Measurements from ENCODE around the gene MBD3. TPM values are rescaled to one million over a fixed set of nuclear protein-coding genes. Genes with fewer than 3 reads are reported as not detected.

MBD3 gene
- total RNA-seq, 1 experiment from 2014 or later: 128 TPM

DNA sequence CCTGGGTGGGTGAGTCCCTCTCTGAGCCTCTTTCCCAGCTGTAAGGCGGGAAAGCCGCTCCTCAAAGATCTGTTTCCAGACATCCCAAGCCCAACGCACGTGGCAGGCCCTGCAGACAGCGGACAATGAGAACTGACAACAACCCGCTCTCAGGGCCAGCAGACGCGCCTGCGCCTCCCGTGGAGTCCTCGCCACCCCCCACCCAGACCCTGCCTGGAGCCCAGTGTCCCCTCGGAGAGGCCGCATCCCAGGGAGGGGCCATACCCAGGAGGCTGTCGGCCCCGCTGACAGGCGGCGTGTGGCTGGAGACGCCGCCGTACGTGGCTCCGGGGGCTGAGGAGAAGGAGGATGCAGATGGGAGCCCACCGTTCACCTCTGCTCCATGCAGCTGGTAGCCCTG is 28.9 kb upstream of the MBD3 start:
- no peak overlapping the region for H3K56ac ChIP-seq (ENCODE audit: insufficient read length, low read depth, low read length)

More for the DNA sequence above, 28.9 kb upstream of the MBD3 start:
- Histone ChIP-seq H3K27me3 (ENCODE audit: insufficient read depth, low read length) (no peaks in the 10 kb centered on the region), H2BK5ac (ENCODE audit: insufficient read length, low read length) (no peak overlapping the region), H3K79me1 (ENCODE audit: insufficient read depth, low read depth, low read length, poor library complexity, severe bottlenecking) (peaks cover 4% of the 10 kb centered on the region), H2AFZ (ENCODE audit: low read length) (no peak overlapping the region), H3K23ac (ENCODE audit: insufficient read length, low read depth, low read length) (no peak overlapping the region), H2AK5ac (ENCODE audit: insufficient read length, low read length) (no peak overlapping the region), H3K79me2 (ENCODE audit: insufficient read depth, low read length) (no peaks in the 10 kb centered on the region), H3K27ac (ENCODE audit: insufficient read length, low read depth, low read length) (no peak overlapping the region), H2BK15ac (ENCODE audit: low read depth, low read length) (no peak overlapping the region), H3K14ac (ENCODE audit: insufficient read depth, low read length) (no peak overlapping the region), H4K5ac (ENCODE audit: insufficient read length, low read depth, low read length) (no peak overlapping the region), H4K91ac (ENCODE audit: insufficient read length, low read depth, low read length) (no peak overlapping the region), H3K4me1 (ENCODE audit: insufficient read depth, low read length) (no peaks in the 10 kb centered on the region), H3K18ac (ENCODE audit: insufficient read length, low read depth, low read length) (no peak overlapping the region), H4K20me1 (ENCODE audit: control insufficient read depth, insufficient read depth, insufficient read length) (no peaks in the 10 kb centered on the region), H3K9ac (ENCODE audit: extremely low read depth, insufficient read length, low read length) (no peak overlapping the region), H4K8ac (replicated peaks; ENCODE audit: insufficient read length, low read depth, low read length) (no peak overlapping the region), H2BK12ac (ENCODE audit: insufficient read length, low read depth, low read length) (no peak overlapping the region), H3K4ac (ENCODE audit: low read depth, low read length) (no peak overlapping the region), H3K4me2 (ENCODE audit: insufficient read depth, insufficient read length, low read length) (no peak overlapping the region), H3K23me2 (ENCODE audit: insufficient read length, low read depth, low read length, poor library complexity, severe bottlenecking) (no peaks in the 10 kb centered on the region), H2BK20ac (ENCODE audit: low read depth, low read length, poor library complexity, severe bottlenecking) (no peak overlapping the region), H3K9me3 (ENCODE audit: control insufficient read depth, low read depth, low read length) (no peaks in the 10 kb centered on the region), H2BK120ac (ENCODE audit: low read depth, low read length, poor library complexity, severe bottlenecking) (no peak overlapping the region), H3T11ph (ENCODE audit: low read length) (no peak overlapping the region)
- no peak overlapping the region for H3K4me3 Mint-ChIP-seq
- no CpG with 5 or more reads among the region's 23 CpGs for WGBS (ENCODE audit: extremely low coverage, insufficient read length, low lambda C conversion rate)
- peaks cover 5 to 19% of the 10 kb centered on the region in 2 experiments for H3K4me1 Mint-ChIP-seq
- peaks cover 33 to 69% (median 69%) of the 10 kb centered on the region in 3 experiments; a peak in 6 of 7 replicates for H3K36me3 Mint-ChIP-seq (ENCODE audit: insufficient read depth in 1 of 3, low read depth in 3 of 3)
- DNase-seq: no peak
- H3K9me3 Mint-ChIP-seq: no peaks in the 10 kb centered on the region
- no peak overlapping the region for H3K27ac Mint-ChIP-seq
- TF ChIP-seq, protein P1, sequence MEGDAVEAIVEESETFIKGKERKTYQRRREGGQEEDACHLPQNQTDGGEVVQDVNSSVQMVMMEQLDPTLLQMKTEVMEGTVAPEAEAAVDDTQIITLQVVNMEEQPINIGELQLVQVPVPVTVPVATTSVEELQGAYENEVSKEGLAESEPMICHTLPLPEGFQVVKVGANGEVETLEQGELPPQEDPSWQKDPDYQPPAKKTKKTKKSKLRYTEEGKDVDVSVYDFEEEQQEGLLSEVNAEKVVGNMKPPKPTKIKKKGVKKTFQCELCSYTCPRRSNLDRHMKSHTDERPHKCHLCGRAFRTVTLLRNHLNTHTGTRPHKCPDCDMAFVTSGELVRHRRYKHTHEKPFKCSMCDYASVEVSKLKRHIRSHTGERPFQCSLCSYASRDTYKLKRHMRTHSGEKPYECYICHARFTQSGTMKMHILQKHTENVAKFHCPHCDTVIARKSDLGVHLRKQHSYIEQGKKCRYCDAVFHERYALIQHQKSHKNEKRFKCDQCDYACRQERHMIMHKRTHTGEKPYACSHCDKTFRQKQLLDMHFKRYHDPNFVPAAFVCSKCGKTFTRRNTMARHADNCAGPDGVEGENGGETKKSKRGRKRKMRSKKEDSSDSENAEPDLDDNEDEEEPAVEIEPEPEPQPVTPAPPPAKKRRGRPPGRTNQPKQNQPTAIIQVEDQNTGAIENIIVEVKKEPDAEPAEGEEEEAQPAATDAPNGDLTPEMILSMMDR (conservative IDR thresholded peaks at IDR 0.05): no peak
- no peaks in the 10 kb centered on the region for H3K27me3 Mint-ChIP-seq (ENCODE audit: low read depth)

Measured in H9 (cell line).